ENCODE results near the gene WNT11.

WNT11 gene

GRCh38 chr11:76173663-76174062 is 32.6 kb downstream of the WNT11 start:
- TF ChIP-seq, protein P1, sequence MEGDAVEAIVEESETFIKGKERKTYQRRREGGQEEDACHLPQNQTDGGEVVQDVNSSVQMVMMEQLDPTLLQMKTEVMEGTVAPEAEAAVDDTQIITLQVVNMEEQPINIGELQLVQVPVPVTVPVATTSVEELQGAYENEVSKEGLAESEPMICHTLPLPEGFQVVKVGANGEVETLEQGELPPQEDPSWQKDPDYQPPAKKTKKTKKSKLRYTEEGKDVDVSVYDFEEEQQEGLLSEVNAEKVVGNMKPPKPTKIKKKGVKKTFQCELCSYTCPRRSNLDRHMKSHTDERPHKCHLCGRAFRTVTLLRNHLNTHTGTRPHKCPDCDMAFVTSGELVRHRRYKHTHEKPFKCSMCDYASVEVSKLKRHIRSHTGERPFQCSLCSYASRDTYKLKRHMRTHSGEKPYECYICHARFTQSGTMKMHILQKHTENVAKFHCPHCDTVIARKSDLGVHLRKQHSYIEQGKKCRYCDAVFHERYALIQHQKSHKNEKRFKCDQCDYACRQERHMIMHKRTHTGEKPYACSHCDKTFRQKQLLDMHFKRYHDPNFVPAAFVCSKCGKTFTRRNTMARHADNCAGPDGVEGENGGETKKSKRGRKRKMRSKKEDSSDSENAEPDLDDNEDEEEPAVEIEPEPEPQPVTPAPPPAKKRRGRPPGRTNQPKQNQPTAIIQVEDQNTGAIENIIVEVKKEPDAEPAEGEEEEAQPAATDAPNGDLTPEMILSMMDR (IDR thresholded peaks at IDR 0.05; ENCODE audit: low read depth, low read length) = no peak
- no peak overlapping the region for H3K4me3 ChIP-seq (ENCODE audit: low read depth, low read length)

DNA sequence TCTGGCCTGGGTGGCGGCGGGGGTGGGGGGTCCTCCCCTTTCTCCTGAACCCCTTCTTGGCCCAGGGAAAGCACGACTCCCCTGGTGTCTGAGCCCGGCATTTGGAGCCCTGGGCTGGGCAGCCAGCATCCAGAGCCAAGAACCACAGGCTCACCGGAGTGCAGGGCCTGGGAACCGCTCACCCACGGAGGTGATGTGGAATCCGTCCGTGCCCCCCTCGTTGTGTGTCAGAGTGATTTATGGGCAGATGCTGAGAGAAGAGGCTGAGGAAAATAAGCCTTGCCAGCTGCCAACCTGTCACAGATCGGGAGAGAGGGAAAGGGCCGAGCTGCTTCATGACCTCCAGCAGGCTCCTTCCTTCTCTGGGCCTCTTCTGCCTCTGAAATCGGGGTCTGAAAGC is 33.7 kb downstream of the WNT11 start:
- H3K4me3 ChIP-seq (ENCODE audit: low read depth, low read length) = no peak overlapping the region
- TF ChIP-seq, protein P1 (IDR thresholded peaks at IDR 0.05; ENCODE audit: low read depth, low read length) = no peak

DNA sequence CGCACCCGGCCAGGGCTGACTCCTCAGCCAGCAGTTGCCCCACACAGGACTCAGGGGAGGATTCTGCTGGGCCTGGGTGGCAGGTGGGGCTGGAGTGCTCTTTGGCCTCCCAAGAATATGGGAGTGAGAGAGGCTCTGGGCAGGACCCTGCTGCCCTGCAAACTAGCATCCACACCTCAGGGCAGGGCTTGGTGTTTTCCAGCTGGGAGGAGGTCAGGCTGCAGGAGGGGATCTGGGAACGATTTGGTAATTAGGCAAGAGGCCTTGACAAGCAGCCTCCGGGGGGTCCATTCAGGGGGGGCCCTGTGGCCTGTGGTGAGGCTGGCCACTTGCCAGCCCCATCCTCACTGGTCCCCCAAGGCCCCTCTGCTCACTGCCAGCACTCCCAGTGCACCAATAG is 35.8 kb downstream of the WNT11 start:
- H3K4me3 ChIP-seq (ENCODE audit: low read depth, low read length) = no peak overlapping the region
- TF ChIP-seq, protein P1 (IDR thresholded peaks at IDR 0.05; ENCODE audit: low read depth, low read length) = no peak

DNA sequence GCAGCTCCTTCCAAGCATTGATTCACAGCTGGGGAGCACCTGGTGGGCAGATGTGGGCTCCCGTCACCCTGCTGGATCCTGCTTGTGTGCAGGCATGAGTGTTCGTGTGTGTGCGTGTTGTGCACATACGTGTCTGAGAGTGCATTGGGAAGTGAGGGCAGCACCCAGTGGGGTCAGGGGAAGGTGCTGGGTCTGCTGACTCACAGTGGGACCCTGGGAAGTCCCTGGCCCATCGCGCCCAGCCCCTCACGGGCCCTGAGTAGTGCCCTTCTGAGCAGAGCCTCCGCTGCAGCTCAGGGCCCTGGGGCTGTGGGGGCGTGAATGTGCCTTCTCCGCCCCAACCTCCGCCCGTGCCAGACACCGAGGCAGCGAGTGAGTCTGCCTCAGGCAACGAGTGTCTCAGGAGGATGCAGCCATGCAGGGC is 36.8 kb downstream of the WNT11 start:
- TF ChIP-seq, protein P1 (IDR thresholded peaks at IDR 0.05; ENCODE audit: low read depth, low read length) = no peak

GRCh38 chr11:76167590-76167989 is 38.7 kb downstream of the WNT11 start:
- TF ChIP-seq, protein P1 (IDR thresholded peaks at IDR 0.05; ENCODE audit: low read depth, low read length) = no peak
- no peak overlapping the region for H3K4me3 ChIP-seq (ENCODE audit: low read depth, low read length)

More for the DNA sequence above, 36.8 kb downstream of the WNT11 start:
- no peak overlapping the region for H3K4me3 ChIP-seq (ENCODE audit: low read depth, low read length)

GRCh38 chr11:76166314-76166713 is 40.0 kb downstream of the WNT11 start:
- H3K4me3 ChIP-seq (ENCODE audit: low read depth, low read length) = no peak overlapping the region
- TF ChIP-seq, protein P1 (IDR thresholded peaks at IDR 0.05; ENCODE audit: low read depth, low read length) = no peak

- TF ChIP-seq, protein P1 (IDR thresholded peaks at IDR 0.05; ENCODE audit: low read depth, low read length) = no peak
- no peak overlapping the region for H3K4me3 ChIP-seq (ENCODE audit: low read depth, low read length)
Measured at GRCh38 chr11:76164861-76165751, 41.2 kb downstream of the WNT11 start.
